ENCODE data around the gene SLC17A2.

The SLC17A2 gene

DNA sequence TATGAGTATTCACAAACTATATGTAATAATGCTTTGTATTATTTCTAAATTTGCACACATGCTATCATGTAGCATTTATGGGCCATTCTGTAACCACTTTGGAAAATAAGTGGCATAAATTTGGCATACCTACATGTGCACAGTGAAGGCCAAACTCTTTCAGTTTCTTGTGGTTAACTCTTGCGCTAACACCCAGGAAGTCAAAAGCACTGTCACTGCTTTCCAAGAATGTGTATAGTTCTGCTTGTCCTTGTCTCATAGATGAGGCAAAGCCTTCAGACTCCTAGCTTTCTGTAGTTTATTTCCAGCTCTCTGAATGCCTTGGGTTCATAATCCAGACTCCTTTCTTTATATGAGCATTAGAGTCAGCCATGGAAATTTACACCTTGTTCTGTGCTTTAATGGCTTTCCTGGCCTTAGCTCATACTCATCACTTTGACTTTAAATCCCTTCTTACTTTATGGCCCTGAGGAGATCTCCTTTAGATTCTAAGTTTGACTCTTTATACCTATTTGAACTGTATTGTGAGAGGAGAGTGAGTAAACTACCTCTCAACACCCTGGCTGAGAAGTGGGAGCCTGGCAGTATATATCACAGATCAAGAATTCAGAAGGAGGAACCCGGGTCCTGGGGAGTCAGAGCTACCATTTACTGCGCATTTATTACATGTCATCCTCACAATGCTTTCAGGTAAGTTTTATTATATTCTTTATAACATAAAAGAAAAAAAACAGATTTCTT lies 55.5 kb downstream of the SLC17A2 start:
- Histone ChIP-seq H3K36me3 (ENCODE audit: control insufficient read depth in 5 of 5, insufficient read depth in 5 of 5, low read length in 5 of 5) (no peaks in the 10 kb centered on the region), H3K27ac (ENCODE audit: low read depth, low read length) (no peak overlapping the region), H3K27me3 (ENCODE audit: control insufficient read depth in 5 of 5, insufficient read depth in 4 of 5, low read length in 5 of 5) (no peaks in the 10 kb centered on the region), H3K9ac (ENCODE audit: low read length in 5 of 5) (no peak overlapping the region), H3K4me3 (ENCODE audit: low read depth in 1 of 5, low read length in 5 of 5) (no peak overlapping the region), H3K4me1 (ENCODE audit: control insufficient read depth in 5 of 5, insufficient read depth in 5 of 5, low read length in 5 of 5) (no peaks in the 10 kb centered on the region), H3K9me3 (ENCODE audit: control insufficient read depth in 5 of 5, low read length in 5 of 5) (no peaks in the 10 kb centered on the region)

DNA sequence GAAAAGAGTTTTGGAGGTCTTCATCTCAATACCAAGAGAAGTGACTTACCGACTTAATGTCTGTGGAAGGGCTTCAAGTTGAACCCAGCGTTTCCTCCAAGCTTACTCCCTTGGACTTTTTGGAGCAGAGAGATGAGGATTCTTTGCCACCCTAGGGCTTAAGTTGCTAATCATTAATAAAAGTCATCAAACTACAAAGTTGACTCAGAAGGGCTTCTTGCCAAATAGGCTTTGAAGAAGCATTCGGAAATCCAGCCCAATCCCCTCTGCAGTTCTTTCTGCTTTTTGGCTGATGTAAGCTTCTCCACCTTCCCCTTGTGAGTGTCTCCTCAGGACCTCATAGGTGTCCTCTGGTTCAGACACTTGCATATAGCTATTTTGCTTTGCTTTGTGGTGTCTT lies 56.4 kb downstream of the SLC17A2 start, which contains the start of gene SLC17A3:
Gene SLC17A3, minus strand, starts transcription at position 126 of the 400 bp plus-strand sequence. CDS start 5,856 bp downstream, outside the sequence.
- Histone ChIP-seq H3K4me3 (ENCODE audit: low read depth in 1 of 5, low read length in 5 of 5) (no peak within 1 kb of the TSS), H3K27me3 (ENCODE audit: control insufficient read depth in 5 of 5, insufficient read depth in 4 of 5, low read length in 5 of 5) (no peaks in the 10 kb centered on the region), H3K27ac (ENCODE audit: low read depth, low read length) (no peak within 1 kb of the TSS), H3K9me3 (ENCODE audit: control insufficient read depth in 5 of 5, low read length in 5 of 5) (no peaks in the 10 kb centered on the region), H3K36me3 (ENCODE audit: control insufficient read depth in 5 of 5, insufficient read depth in 5 of 5, low read length in 5 of 5) (no peaks in the 10 kb centered on the region), H3K9ac (ENCODE audit: low read length in 5 of 5) (no peak within 1 kb of the TSS), H3K4me1 (ENCODE audit: control insufficient read depth in 5 of 5, insufficient read depth in 5 of 5, low read length in 5 of 5) (no peaks in the 10 kb centered on the region)

DNA sequence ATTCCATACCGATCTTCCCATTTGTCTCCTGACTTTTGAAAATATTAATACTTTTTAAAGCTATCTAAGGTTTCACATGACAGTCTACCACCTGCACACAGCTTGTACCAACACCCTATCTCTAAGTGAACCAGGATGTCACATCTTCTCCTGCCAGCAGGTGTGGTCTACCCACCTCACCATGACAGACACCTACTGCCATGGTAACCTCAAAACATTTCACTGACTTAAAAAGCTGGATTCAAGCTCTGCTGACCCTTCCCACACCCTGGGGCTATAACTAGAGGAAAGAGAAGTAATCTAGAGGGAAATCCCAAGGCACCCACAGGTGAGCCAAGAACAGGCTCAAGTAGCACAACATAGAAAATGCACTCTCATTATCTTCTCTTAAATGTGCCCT lies 57.7 kb downstream of the SLC17A2 start:
- H3K27me3 ChIP-seq (ENCODE audit: control insufficient read depth in 5 of 5, insufficient read depth in 4 of 5, low read length in 5 of 5): no peaks in the 10 kb centered on the region
- no peaks in the 10 kb centered on the region for H3K4me1 ChIP-seq (ENCODE audit: control insufficient read depth in 5 of 5, insufficient read depth in 5 of 5, low read length in 5 of 5)
- H3K9me3 ChIP-seq (ENCODE audit: control insufficient read depth in 5 of 5, low read length in 5 of 5): no peaks in the 10 kb centered on the region
- no peak overlapping the region for H3K9ac ChIP-seq (ENCODE audit: low read length in 5 of 5)
- no peaks in the 10 kb centered on the region for H3K36me3 ChIP-seq (ENCODE audit: control insufficient read depth in 5 of 5, insufficient read depth in 5 of 5, low read length in 5 of 5)
- H3K4me3 ChIP-seq (ENCODE audit: low read depth in 1 of 5, low read length in 5 of 5): no peak overlapping the region
- no peak overlapping the region for H3K27ac ChIP-seq (ENCODE audit: low read depth, low read length)

DNA sequence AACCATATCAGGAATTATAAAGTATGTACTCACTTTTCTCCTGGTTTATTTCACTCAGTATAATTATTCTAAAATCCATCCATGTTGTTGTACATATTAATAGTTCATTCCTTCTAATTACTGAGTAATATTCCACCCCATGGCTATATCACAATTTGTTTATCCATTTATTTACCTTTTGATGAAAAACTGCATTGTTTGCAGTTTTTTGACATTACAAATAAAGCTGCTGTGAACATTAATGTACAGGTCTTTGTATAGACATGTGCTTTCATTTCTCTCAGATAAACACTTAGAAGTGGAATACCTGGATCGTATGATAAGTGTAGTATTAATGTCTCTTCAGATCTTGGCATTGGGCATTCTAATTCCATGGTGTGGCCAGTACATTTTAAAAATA lies 60.7 kb downstream of the SLC17A2 start:
- Histone ChIP-seq H3K9ac (ENCODE audit: low read length in 5 of 5) (no peak overlapping the region), H3K36me3 (ENCODE audit: control insufficient read depth in 5 of 5, insufficient read depth in 5 of 5, low read length in 5 of 5) (no peaks in the 10 kb centered on the region), H3K27me3 (ENCODE audit: control insufficient read depth in 5 of 5, insufficient read depth in 4 of 5, low read length in 5 of 5) (no peaks in the 10 kb centered on the region), H3K9me3 (ENCODE audit: control insufficient read depth in 5 of 5, low read length in 5 of 5) (no peaks in the 10 kb centered on the region), H3K27ac (ENCODE audit: low read depth, low read length) (no peak overlapping the region), H3K4me3 (ENCODE audit: low read depth in 1 of 5, low read length in 5 of 5) (no peak overlapping the region), H3K4me1 (ENCODE audit: control insufficient read depth in 5 of 5, insufficient read depth in 5 of 5, low read length in 5 of 5) (no peaks in the 10 kb centered on the region)

DNA sequence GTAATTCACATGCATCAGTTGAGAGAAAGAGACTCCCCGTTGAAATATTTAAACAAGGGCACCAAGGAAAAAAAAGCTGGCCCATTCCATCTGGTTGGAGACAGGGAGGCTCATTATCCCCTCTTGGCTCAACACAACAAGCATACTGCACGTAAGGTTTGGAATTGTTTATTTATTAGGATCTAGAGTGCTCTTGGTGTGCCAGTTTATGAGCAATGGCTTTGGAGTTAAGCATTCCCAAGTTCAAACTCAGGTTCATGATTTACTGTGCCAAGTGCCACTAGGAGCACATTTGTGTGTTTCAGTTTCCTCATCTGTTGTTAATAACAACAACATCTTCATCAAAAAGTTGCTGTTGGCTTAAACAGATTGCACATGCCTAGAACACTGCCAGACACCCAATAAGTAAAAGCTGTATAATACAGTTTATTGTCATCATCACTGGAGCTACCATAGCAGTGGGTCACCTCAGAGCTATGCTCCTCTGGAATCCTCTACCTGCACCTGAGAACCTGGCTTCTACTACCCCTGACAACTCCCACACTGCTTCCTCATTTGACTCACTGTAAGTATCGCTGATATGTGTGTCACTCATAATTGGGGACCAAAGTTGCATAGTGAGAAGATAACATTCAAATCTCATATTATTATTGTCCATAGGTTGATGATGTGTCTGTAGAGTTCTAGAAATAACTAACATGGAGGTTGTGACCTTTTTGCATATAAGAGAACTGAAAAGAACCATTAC lies 61.9 kb downstream of the SLC17A2 start:
- Histone ChIP-seq H3K27ac (ENCODE audit: low read depth, low read length) (no peak overlapping the region), H3K27me3 (ENCODE audit: control insufficient read depth in 5 of 5, insufficient read depth in 4 of 5, low read length in 5 of 5) (no peaks in the 10 kb centered on the region), H3K4me3 (ENCODE audit: low read depth in 1 of 5, low read length in 5 of 5) (no peak overlapping the region), H3K9ac (ENCODE audit: low read length in 5 of 5) (no peak overlapping the region), H3K4me1 (ENCODE audit: control insufficient read depth in 5 of 5, insufficient read depth in 5 of 5, low read length in 5 of 5) (no peaks in the 10 kb centered on the region), H3K9me3 (ENCODE audit: control insufficient read depth in 5 of 5, low read length in 5 of 5) (no peaks in the 10 kb centered on the region), H3K36me3 (ENCODE audit: control insufficient read depth in 5 of 5, insufficient read depth in 5 of 5, low read length in 5 of 5) (no peaks in the 10 kb centered on the region)

DNA sequence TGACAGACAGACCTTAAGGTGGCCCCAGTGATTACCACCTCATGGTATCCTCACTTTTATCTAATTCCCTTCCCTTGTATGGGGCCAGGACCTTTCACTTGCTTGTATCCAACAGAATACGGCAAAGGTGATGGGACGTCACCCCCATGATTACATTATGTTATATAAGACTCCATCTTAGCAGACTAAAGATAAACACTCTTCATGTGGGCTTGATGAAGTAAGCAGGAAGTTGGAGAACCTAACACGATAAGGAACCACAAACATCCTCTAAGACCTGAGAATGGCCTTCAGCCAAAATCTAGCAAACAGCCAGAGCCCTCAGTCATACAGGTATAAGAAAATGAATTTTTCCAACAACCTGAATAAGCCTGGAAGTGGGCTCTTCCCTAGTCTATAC lies 64.5 kb downstream of the SLC17A2 start:
- Histone ChIP-seq H3K27me3 (ENCODE audit: control insufficient read depth in 5 of 5, insufficient read depth in 4 of 5, low read length in 5 of 5) (no peaks in the 10 kb centered on the region), H3K27ac (ENCODE audit: low read depth, low read length) (no peak overlapping the region), H3K9ac (ENCODE audit: low read length in 5 of 5) (no peak overlapping the region), H3K9me3 (ENCODE audit: control insufficient read depth in 5 of 5, low read length in 5 of 5) (no peaks in the 10 kb centered on the region), H3K4me1 (ENCODE audit: control insufficient read depth in 5 of 5, insufficient read depth in 5 of 5, low read length in 5 of 5) (no peaks in the 10 kb centered on the region), H3K36me3 (ENCODE audit: control insufficient read depth in 5 of 5, insufficient read depth in 5 of 5, low read length in 5 of 5) (no peaks in the 10 kb centered on the region), H3K4me3 (ENCODE audit: low read depth in 1 of 5, low read length in 5 of 5) (no peak overlapping the region)

DNA sequence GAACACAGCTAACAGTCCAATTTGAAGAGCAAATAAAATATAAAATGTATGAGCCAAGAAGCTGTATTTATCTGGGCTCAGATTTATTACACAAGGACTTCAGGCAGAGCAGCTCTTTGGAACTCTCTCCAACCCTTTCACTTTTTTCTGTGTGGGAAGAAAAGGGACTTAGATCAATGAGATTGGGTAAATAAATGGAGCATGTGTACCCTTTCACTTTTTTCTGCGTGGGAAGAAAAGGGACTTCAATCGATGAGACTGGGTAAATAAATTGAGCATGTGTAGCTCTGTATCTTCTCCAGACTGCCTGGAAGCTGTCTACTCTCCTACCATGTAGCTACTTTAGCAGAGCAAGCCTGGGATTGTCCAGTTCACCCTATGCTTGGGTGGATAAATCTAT lies 67.1 kb downstream of the SLC17A2 start:
- Histone ChIP-seq H3K27ac (ENCODE audit: low read depth, low read length) (no peak overlapping the region), H3K36me3 (ENCODE audit: control insufficient read depth in 5 of 5, insufficient read depth in 5 of 5, low read length in 5 of 5) (no peaks in the 10 kb centered on the region), H3K4me1 (ENCODE audit: control insufficient read depth in 5 of 5, insufficient read depth in 5 of 5, low read length in 5 of 5) (no peaks in the 10 kb centered on the region), H3K4me3 (ENCODE audit: low read depth in 1 of 5, low read length in 5 of 5) (no peak overlapping the region), H3K9ac (ENCODE audit: low read length in 5 of 5) (no peak overlapping the region), H3K27me3 (ENCODE audit: control insufficient read depth in 5 of 5, insufficient read depth in 4 of 5, low read length in 5 of 5) (peaks cover 0 to 4% (median 0%) of the 10 kb centered on the region in 5 donors), H3K9me3 (ENCODE audit: control insufficient read depth in 5 of 5, low read length in 5 of 5) (no peaks in the 10 kb centered on the region)

All from subcutaneous abdominal adipose tissue (tissue), 5 donors.